Epithelial cell of esophagus (primary cell): ENCODE measurements around the gene HMOX2.

Experiments used
- DNase-seq: peaks from one replicate; pipeline ENCODE4 v3.0.0; 2010; ENCODE audit warnings: low read depth
- H3K4me3 ChIP-seq: 2 replicates; pipeline ENCODE4 v1.5.1; 2011; ENCODE audit warnings: mild to moderate bottlenecking, low read length, control low read depth
- CTCF ChIP-seq: IDR thresholded peaks from 2 replicates; pipeline ENCODE4 v1.5.1; 2011; ENCODE audit warnings: low read depth, mild to moderate bottlenecking, low read length, control low read depth, inconsistent platforms; ENCODE audit not compliant: insufficient read depth; ENCODE audit errors: missing control alignments

Gene HMOX2

GRCh38 chr16:4499196-4499555 lies 23.0 kb downstream of the HMOX2 start:
- TF ChIP-seq CTCF = no peak
- no peak overlapping the region for H3K4me3 ChIP-seq
- DNase-seq = no peak

- peak; percentile 88 for DNase-seq
- H3K4me3 ChIP-seq = no peak overlapping the region
- TF ChIP-seq CTCF = no peak
Observed at GRCh38 chr16:4500272-4500671, 24.1 kb downstream of the HMOX2 start.

GRCh38 chr16:4501071-4501478 lies 24.9 kb downstream of the HMOX2 start:
- no peak for TF ChIP-seq CTCF

GRCh38 chr16:4505356-4506147 lies 29.4 kb downstream of the HMOX2 start:
- no peak for TF ChIP-seq CTCF
- H3K4me3 ChIP-seq = no peak overlapping the region
- DNase-seq = peak; percentile 57

More at GRCh38 chr16:4501071-4501478, 24.9 kb downstream of the HMOX2 start:
- no peak for DNase-seq
- no peak overlapping the region for H3K4me3 ChIP-seq

GRCh38 chr16:4506450-4506849 lies 30.3 kb downstream of the HMOX2 start:
- no peak overlapping the region for H3K4me3 ChIP-seq
- peak; percentile 89 for TF ChIP-seq CTCF
- peak; percentile 84 for DNase-seq

- no peak overlapping the region for H3K4me3 ChIP-seq
- TF ChIP-seq CTCF = no peak
- DNase-seq = no peak
Observed at GRCh38 chr16:4507588-4508345, 31.6 kb downstream of the HMOX2 start.
